CD4-positive, alpha-beta T cell treated with Interleukin-6 at 100 ng/mL for 8 hours (primary cell): Measurements from ENCODE around the gene MSI2.
"Not testable (repeated sequence)": the region's sequence is repeated elsewhere in the genome, so short reads cannot be mapped to it uniquely, and the experiment has no call there.

Source experiments
- DNase-seq: peaks from one replicate; pipeline ENCODE4 v3.0.0-alpha.2; 2020; ENCODE audit warnings: mixed read lengths, low spot score

The MSI2 gene

GRCh38 chr17:57484826-57485565 is 228.7 kb downstream of the MSI2 start:
- no peak for DNase-seq

- no peak for DNase-seq
Observed at GRCh38 chr17:57485566-57485865, 229.2 kb downstream of the MSI2 start.

GRCh38 chr17:57485916-57486881 is 229.9 kb downstream of the MSI2 start:
- no peak for DNase-seq

- DNase-seq, result no peak
Observed at GRCh38 chr17:57486882-57487301, 230.6 kb downstream of the MSI2 start.

- DNase-seq, result no peak
Observed at GRCh38 chr17:57487573-57487972, 231.2 kb downstream of the MSI2 start.

- DNase-seq, result no peak
Observed at GRCh38 chr17:57488856-57489255, 232.5 kb downstream of the MSI2 start.

- no peak for DNase-seq
Observed at GRCh38 chr17:57489321-57489720, 233.0 kb downstream of the MSI2 start.

- no peak for DNase-seq
Observed at GRCh38 chr17:57490111-57490845, 234.0 kb downstream of the MSI2 start.

- DNase-seq, result no peak
Observed at GRCh38 chr17:57490890-57491289, 234.6 kb downstream of the MSI2 start.

- DNase-seq, result no peak
Observed at GRCh38 chr17:57493171-57493570, 236.8 kb downstream of the MSI2 start.

GRCh38 chr17:57493625-57494024 is 237.3 kb downstream of the MSI2 start:
- DNase-seq, result no peak

GRCh38 chr17:57494443-57494842 is 238.1 kb downstream of the MSI2 start:
- no peak for DNase-seq

GRCh38 chr17:57495771-57496170 is 239.4 kb downstream of the MSI2 start:
- no peak for DNase-seq

- no peak for DNase-seq
Observed at GRCh38 chr17:57496382-57496781, 240.1 kb downstream of the MSI2 start.

GRCh38 chr17:57498443-57498842 is 242.1 kb downstream of the MSI2 start:
- no peak for DNase-seq

GRCh38 chr17:57499221-57499620 is 242.9 kb downstream of the MSI2 start:
- DNase-seq, result not testable (repeated sequence)

- DNase-seq, result no peak
Observed at GRCh38 chr17:57499648-57500049, 243.3 kb downstream of the MSI2 start.

- DNase-seq, result no peak
Observed at GRCh38 chr17:57501016-57501415, 244.7 kb downstream of the MSI2 start.

GRCh38 chr17:57502022-57502421 is 245.7 kb downstream of the MSI2 start:
- DNase-seq, result no peak

- DNase-seq, result no peak
Observed at GRCh38 chr17:57502811-57503241, 246.5 kb downstream of the MSI2 start.

GRCh38 chr17:57504208-57504607 is 247.9 kb downstream of the MSI2 start:
- DNase-seq, result no peak
